NT2/D1 (cell line): Measurements from ENCODE around the gene IWS1.

Experiments
- DNase-seq: peaks from one replicate; pipeline ENCODE4 v3.0.0-alpha.2; 2011; ENCODE audit warnings: low read depth, low spot score
- H3K27me3 ChIP-seq: 2 replicates; pipeline ENCODE4 v1.6.0; 2011; ENCODE audit warnings: mild to moderate bottlenecking; ENCODE audit not compliant: insufficient read length, insufficient read depth
- H3K36me3 ChIP-seq: 2 replicates; pipeline ENCODE4 v1.6.1; 2011; ENCODE audit warnings: mild to moderate bottlenecking, low read length, mixed read lengths; ENCODE audit not compliant: insufficient read depth, insufficient read length
- H3K4me1 ChIP-seq: 2 replicates; pipeline ENCODE4 v1.5.1; 2011; ENCODE audit not compliant: insufficient read depth, insufficient read length
- H3K4me3 ChIP-seq: 2 replicates; pipeline ENCODE4 v1.5.1; 2011; ENCODE audit warnings: low read depth; ENCODE audit not compliant: insufficient read length
- H3K9ac ChIP-seq: 2 replicates; pipeline ENCODE4 v1.6.0; 2011; ENCODE audit warnings: low read depth; ENCODE audit not compliant: insufficient read length
- H3K9me3 ChIP-seq: 2 replicates; pipeline ENCODE4 v1.5.1; 2011; ENCODE audit warnings: mild to moderate bottlenecking, low read length; ENCODE audit not compliant: insufficient read depth
- SUZ12 ChIP-seq: IDR thresholded peaks from 2 replicates; pipeline ENCODE4 v1.6.1; 2011; ENCODE audit not compliant: insufficient read length, insufficient read depth; ENCODE audit errors: extremely low read depth
- YY1 ChIP-seq: IDR thresholded peaks from 2 replicates; pipeline ENCODE4 v1.6.1; 2011; ENCODE audit not compliant: insufficient read length, insufficient read depth
- ZNF274 ChIP-seq: IDR thresholded peaks from 2 replicates; pipeline ENCODE4 v1.6.1; 2011; ENCODE audit warnings: mild to moderate bottlenecking, low read depth, low read length

IWS1 gene

GRCh38 chr2:127448526-127448925 is 77.8 kb downstream of the IWS1 start:
- Histone ChIP-seq H3K4me1 (no peaks in the 10 kb centered on the region), H3K4me3 (no peak overlapping the region), H3K36me3 (no peaks in the 10 kb centered on the region), H3K9ac (no peak overlapping the region), H3K27me3 (no peaks in the 10 kb centered on the region), H3K9me3 (no peaks in the 10 kb centered on the region)
- no peak for TF ChIP-seq YY1
- TF ChIP-seq ZNF274, result no peak
- no peak for TF ChIP-seq SUZ12
- DNase-seq, result no peak

- Histone ChIP-seq H3K9ac (no peak overlapping the region), H3K4me3 (no peak overlapping the region), H3K4me1 (peaks cover 10% of the 10 kb centered on the region), H3K36me3 (no peaks in the 10 kb centered on the region), H3K27me3 (no peaks in the 10 kb centered on the region), H3K9me3 (peaks cover 15% of the 10 kb centered on the region)
- DNase-seq, result no peak
- TF ChIP-seq ZNF274, result no peak
- no peak for TF ChIP-seq SUZ12
- TF ChIP-seq YY1, result no peak
Measured at GRCh38 chr2:127439343-127439742, 86.9 kb downstream of the IWS1 start.

- H3K4me1 ChIP-seq, result peaks cover 10% of the 10 kb centered on the region
- peaks cover 15% of the 10 kb centered on the region for H3K9me3 ChIP-seq
- TF ChIP-seq SUZ12 (no peak), YY1 (no peak), ZNF274 (no peak)
- DNase-seq, result no peak
- H3K4me3 ChIP-seq, result no peak overlapping the region
- H3K36me3 ChIP-seq, result no peaks in the 10 kb centered on the region
- no peaks in the 10 kb centered on the region for H3K27me3 ChIP-seq
- H3K9ac ChIP-seq, result no peak overlapping the region
Measured at GRCh38 chr2:127437781-127438726, 88.2 kb downstream of the IWS1 start.

- Histone ChIP-seq H3K4me3 (no peak overlapping the region), H3K9ac (no peak overlapping the region), H3K4me1 (peaks cover 10% of the 10 kb centered on the region), H3K9me3 (peaks cover 15% of the 10 kb centered on the region), H3K36me3 (no peaks in the 10 kb centered on the region), H3K27me3 (no peaks in the 10 kb centered on the region)
- TF ChIP-seq YY1, result no peak
- no peak for TF ChIP-seq ZNF274
- no peak for TF ChIP-seq SUZ12
- DNase-seq, result no peak
Measured at GRCh38 chr2:127437056-127437455, 89.2 kb downstream of the IWS1 start.

GRCh38 chr2:127434515-127434914 is 91.8 kb downstream of the IWS1 start:
- DNase-seq, result no peak
- no peak overlapping the region for H3K9ac ChIP-seq
- TF ChIP-seq ZNF274, result no peak
- no peak for TF ChIP-seq SUZ12
- TF ChIP-seq YY1, result no peak
- no peaks in the 10 kb centered on the region for H3K36me3 ChIP-seq
- no peak overlapping the region for H3K4me3 ChIP-seq
- H3K27me3 ChIP-seq, result no peaks in the 10 kb centered on the region
- H3K9me3 ChIP-seq, result peaks cover 3% of the 10 kb centered on the region; the same call in 1 of the 2 replicates
- H3K4me1 ChIP-seq, result peaks cover 10% of the 10 kb centered on the region

DNA sequence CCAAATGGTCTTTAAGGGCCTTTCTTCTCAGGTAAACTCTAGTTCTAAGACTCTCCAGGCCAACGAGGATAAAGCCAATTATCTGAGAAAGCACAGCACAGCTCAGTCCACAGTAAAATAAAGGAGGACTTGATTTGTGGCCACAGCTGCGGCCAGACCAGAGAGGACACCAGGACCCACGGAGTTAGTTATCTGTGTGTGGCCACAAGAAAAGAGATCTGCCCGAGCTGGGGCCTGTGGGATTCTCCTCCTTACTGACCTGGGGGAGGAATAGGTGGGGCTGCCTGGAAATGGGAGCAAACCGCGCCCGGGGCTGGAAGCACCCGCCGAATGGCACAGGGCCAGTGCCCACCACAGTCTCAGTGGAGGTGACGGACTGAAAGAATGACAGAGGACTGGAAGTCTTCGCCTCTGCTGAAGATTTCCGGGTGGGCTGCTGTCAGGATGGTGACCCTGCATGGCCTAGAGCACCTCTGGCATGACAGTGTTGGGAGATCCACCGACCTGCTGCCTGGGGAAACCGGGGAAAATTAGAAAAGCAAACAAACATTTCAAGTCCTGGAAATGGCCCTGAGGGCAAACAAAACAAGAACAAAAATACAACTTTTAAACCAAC is 94.8 kb downstream of the IWS1 start:
- Histone ChIP-seq H3K36me3 (no peaks in the 10 kb centered on the region), H3K9ac (no peak overlapping the region), H3K9me3 (no peaks in the 10 kb centered on the region), H3K27me3 (no peaks in the 10 kb centered on the region), H3K4me3 (no peak overlapping the region), H3K4me1 (no peaks in the 10 kb centered on the region)
- TF ChIP-seq YY1 (no peak), SUZ12 (no peak), ZNF274 (no peak)
- no peak for DNase-seq
